ENCODE results near the gene TYRO3.

DNA sequence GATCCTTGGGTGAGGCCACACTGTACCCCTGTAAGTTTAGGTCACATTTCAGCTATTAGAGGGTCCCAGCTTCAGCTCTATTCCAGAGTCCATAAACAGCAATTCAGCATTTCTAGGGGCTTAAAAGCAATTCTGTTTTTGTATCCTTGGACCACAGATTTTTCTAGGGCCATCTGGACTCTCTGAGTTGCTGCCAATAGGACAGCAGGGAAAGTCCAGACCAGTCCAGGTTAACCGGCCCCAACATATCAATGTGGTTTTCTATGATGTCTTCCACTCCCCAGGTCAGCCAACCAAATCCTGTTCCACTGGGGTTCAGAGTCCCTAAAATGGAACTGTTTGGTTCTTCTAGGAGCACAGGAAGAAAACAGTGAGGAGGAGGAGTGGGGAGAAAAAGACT lies 40.0 kb downstream of the TYRO3 start:
- TF ChIP-seq CTCF (IDR thresholded peaks at IDR 0.05) (no peak), POLR2A (IDR thresholded peaks at IDR 0.05) (no peak)

Data from vagina (tissue), 2 donors.